ENCODE measurements around the gene P2RX3.

The P2RX3 gene

DNA sequence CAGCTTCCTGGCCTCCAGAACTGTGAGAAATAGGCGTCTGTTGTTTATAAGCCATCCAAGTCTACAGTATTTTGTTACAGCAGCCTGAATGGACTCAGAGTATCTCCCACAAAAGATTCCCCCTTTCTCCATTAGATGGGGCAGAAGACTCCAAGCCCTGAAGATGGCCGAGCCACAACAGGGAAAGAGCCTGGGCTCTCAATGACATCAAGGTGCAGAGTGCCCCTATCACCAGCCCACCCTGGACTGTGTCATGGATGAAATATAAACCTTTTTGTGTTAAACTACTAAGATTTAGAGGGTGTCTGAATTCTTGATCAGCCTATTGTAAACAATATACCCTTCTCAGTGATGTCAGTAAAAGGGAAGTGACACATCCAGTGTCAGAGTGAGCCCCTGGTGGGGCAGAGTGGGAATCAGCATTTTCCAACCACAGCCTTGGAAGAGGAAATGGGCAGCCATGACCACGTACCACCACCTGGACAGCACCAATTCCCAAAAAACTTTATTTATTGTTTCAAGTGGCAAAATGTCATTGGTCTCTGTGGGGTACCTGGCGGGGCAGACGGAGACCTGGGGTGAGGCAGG is 38.9 kb upstream of the P2RX3 start:
- TF ChIP-seq, protein P1, sequence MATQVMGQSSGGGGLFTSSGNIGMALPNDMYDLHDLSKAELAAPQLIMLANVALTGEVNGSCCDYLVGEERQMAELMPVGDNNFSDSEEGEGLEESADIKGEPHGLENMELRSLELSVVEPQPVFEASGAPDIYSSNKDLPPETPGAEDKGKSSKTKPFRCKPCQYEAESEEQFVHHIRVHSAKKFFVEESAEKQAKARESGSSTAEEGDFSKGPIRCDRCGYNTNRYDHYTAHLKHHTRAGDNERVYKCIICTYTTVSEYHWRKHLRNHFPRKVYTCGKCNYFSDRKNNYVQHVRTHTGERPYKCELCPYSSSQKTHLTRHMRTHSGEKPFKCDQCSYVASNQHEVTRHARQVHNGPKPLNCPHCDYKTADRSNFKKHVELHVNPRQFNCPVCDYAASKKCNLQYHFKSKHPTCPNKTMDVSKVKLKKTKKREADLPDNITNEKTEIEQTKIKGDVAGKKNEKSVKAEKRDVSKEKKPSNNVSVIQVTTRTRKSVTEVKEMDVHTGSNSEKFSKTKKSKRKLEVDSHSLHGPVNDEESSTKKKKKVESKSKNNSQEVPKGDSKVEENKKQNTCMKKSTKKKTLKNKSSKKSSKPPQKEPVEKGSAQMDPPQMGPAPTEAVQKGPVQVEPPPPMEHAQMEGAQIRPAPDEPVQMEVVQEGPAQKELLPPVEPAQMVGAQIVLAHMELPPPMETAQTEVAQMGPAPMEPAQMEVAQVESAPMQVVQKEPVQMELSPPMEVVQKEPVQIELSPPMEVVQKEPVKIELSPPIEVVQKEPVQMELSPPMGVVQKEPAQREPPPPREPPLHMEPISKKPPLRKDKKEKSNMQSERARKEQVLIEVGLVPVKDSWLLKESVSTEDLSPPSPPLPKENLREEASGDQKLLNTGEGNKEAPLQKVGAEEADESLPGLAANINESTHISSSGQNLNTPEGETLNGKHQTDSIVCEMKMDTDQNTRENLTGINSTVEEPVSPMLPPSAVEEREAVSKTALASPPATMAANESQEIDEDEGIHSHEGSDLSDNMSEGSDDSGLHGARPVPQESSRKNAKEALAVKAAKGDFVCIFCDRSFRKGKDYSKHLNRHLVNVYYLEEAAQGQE (IDR thresholded peaks at IDR 0.05; ENCODE audit: low read depth) = no peak
- TF ChIP-seq, protein P2, sequence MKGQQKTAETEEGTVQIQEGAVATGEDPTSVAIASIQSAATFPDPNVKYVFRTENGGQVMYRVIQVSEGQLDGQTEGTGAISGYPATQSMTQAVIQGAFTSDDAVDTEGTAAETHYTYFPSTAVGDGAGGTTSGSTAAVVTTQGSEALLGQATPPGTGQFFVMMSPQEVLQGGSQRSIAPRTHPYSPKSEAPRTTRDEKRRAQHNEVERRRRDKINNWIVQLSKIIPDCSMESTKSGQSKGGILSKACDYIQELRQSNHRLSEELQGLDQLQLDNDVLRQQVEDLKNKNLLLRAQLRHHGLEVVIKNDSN (IDR thresholded peaks at IDR 0.05) = no peak
- TF ChIP-seq YY1 (IDR thresholded peaks at IDR 0.05; ENCODE audit: low read depth) (no peak), EGR1 (IDR thresholded peaks at IDR 0.05) (no peak), CEBPB (IDR thresholded peaks at IDR 0.05) (no peak), TEAD4 (IDR thresholded peaks at IDR 0.05) (no peak), CREB1 (IDR thresholded peaks at IDR 0.05; ENCODE audit: low read depth) (no peak), EP300 (IDR thresholded peaks at IDR 0.05; ENCODE audit: borderline replicate concordance) (no peak), FOXM1 (IDR thresholded peaks at IDR 0.05; ENCODE audit: borderline replicate concordance, low read depth) (no peak), TAF1 (IDR thresholded peaks at IDR 0.05; ENCODE audit: low read depth) (no peak), ZBTB7A (IDR thresholded peaks at IDR 0.05; ENCODE audit: low read depth) (no peak), NFIC (IDR thresholded peaks at IDR 0.05) (no peak)
- TF ChIP-seq, protein P3, sequence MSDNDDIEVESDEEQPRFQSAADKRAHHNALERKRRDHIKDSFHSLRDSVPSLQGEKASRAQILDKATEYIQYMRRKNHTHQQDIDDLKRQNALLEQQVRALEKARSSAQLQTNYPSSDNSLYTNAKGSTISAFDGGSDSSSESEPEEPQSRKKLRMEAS (IDR thresholded peaks at IDR 0.05) = no peak

DNA sequence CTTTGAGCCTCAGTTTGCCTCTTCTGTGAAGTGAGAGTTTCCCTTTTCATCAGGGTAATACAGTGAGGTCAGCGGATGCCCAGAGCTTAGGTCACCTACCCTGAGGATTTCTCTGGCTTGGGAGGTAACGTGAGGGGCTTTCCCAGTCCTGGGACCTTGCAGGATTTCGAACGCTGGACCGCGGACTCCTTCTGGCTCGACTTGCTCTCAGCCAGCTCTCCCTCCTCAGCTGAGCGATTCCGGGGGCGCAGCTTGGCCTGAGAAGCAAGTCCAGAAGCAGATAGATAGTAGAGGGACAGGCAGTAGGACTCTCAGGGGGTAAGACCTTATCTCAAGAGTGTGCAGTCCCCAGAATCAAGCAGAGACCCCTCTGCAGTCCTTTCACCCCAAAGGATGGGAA is 37.4 kb upstream of the P2RX3 start:
- TF ChIP-seq, protein P3 (IDR thresholded peaks at IDR 0.05) = no peak
- TF ChIP-seq ZBTB7A (IDR thresholded peaks at IDR 0.05; ENCODE audit: low read depth) = no peak
- no peak for TF ChIP-seq TAF1 (IDR thresholded peaks at IDR 0.05; ENCODE audit: low read depth)
- TF ChIP-seq, protein P1 (IDR thresholded peaks at IDR 0.05; ENCODE audit: low read depth) = no peak
- TF ChIP-seq YY1 (IDR thresholded peaks at IDR 0.05; ENCODE audit: low read depth) = no peak
- TF ChIP-seq CREB1 (IDR thresholded peaks at IDR 0.05; ENCODE audit: low read depth) = no peak
- TF ChIP-seq NFIC (IDR thresholded peaks at IDR 0.05) = no peak
- TF ChIP-seq, protein P2 (IDR thresholded peaks at IDR 0.05) = no peak
- no peak for TF ChIP-seq RAD21 (IDR thresholded peaks at IDR 0.05; ENCODE audit: low read depth)
- TF ChIP-seq EGR1 (IDR thresholded peaks at IDR 0.05) = no peak
- no peak for TF ChIP-seq EP300 (IDR thresholded peaks at IDR 0.05; ENCODE audit: borderline replicate concordance)

DNA sequence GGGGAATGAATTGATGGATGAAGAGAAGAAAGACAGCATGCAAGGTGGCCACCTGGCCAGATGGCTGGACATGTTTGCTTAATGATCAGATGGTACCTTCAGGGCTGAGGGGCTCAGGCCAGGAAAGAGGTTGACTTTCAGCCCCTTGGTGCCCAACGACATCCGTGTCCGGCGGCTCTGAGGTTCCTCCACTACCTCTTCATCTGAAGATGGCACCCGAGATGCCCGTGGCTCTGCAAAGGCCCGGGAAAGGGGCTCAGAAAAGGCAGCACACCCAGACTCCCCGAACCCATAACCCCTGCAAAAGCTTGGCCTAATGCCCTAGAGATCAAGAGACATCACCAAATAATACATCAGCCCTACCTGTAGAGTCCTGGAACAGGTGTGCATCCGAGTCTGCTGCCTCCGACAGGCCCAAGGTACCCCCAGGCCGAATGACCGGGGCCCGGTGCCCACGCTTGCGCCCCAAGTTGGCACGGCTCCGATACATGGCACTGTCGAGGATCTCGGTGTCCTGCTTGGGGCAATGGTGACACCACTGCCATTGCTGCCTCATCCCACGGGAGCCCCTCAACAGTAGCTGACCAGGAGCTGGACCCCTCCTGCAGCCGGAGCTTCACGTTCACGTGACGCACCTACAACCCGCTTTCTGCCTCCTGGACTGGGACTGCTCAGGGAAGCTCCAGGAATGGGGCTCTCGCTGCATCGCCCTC is 36.3 kb upstream of the P2RX3 start:
- TF ChIP-seq ZBTB7A (IDR thresholded peaks at IDR 0.05; ENCODE audit: low read depth) = no peak
- TF ChIP-seq TCF12 (IDR thresholded peaks at IDR 0.05; ENCODE audit: low read depth) = no peak
- no peak for TF ChIP-seq TAF1 (IDR thresholded peaks at IDR 0.05; ENCODE audit: low read depth)
- no peak for TF ChIP-seq EGR1 (IDR thresholded peaks at IDR 0.05)
- TF ChIP-seq, protein P2 (IDR thresholded peaks at IDR 0.05) = no peak
- no peak for TF ChIP-seq NFIC (IDR thresholded peaks at IDR 0.05)
- TF ChIP-seq, protein P3 (IDR thresholded peaks at IDR 0.05) = no peak
- TF ChIP-seq, protein P1 (IDR thresholded peaks at IDR 0.05; ENCODE audit: low read depth) = no peak
- TF ChIP-seq EP300 (IDR thresholded peaks at IDR 0.05; ENCODE audit: borderline replicate concordance) = no peak
- TF ChIP-seq CREB1 (IDR thresholded peaks at IDR 0.05; ENCODE audit: low read depth) = no peak
